SHP77 treated with DMSO at 0.1 percent for 48 hours (cell line): ENCODE data around the gene SELENOS.
"Not testable (repeated sequence)": the region's sequence is repeated elsewhere in the genome, so short reads cannot be mapped to it uniquely, and the experiment has no call there.

ENCODE experiments used
- DNase-seq: peaks from one replicate; lab custom pipeline; 2025; lab: John Stamatoyannopoulos, UW

SELENOS gene

GRCh38 chr15:101309436-101310160, 32.3 kb upstream of the SELENOS start:
- no peak for DNase-seq

DNA sequence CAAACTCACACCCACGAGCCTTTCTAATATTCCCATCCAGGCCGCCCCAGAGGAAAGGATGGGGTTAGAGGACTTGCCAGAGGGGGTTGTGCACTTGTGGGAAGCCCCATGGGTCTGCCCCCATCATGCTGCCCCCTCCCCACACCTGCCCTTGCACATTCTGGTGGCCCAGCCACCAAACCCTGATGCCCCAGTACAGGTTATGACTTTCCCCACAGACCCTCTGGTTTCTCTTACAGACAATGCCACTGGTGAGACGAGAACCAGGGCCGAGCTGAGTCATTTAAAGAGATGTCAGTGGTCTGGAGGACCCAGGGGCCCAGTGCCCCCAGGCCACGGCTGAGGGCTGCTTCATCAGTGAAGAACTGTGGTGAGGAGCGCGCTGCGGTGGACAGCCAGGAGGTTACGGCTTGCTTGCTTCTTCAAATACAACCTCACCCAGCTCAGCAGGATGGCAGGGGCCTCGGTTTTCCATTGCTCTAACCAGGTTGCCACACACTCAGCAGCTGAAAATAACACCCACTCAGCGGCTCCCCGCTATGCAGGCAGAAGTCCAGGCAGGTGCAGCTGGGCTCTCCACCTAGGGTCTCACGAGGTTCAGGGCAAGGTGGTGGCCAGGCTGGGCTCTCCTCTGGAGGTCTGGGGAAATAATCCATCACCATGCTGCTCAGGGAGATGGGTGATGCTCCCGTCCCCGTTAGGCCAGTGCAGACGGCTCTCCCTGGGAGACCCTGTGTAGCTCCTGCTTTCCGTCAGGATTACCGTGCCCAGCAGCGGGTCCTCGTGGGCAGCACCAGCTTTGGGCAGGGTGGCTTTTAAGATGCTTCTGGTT, 31.5 kb upstream of the SELENOS start:
- DNase-seq, result no peak

DNA sequence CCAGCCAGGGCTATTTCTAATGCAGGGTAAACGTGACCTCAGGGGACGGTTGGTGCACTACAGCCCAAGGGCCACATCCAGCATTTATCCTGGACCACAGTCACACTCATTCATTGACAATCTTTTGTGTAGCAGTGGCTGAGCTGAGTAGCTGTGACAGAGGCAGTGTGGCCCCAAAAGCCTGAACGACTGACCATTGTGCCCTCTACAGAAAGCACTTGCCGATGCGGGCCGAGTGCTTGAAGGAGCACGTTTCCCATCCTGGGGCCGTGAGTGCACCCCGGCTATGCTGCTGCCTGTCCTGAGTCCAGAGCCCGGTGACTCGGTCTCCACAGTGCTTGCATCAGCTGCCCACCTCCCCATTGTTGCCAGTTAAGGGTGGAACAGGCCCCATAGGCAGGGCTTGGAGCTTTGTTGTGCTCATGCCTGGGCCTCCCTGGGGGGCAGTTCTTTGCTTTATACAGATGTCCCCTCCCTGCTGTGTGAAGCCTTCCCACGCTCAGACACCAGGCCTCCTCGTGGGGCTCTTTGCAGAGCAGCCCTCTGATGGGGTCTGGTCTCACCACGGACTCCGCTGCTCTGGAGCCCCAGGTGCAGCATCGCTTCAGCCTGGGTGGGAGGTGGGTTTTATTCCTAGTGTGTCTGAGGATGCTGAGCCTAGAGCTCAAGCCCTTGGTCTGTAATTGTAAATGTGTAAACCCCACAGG, 30.8 kb upstream of the SELENOS start:
- DNase-seq, result no peak

GRCh38 chr15:101307048-101307896, 30.0 kb upstream of the SELENOS start:
- DNase-seq, result no peak

- DNase-seq, result no peak
These were observed 29.2 kb upstream of the SELENOS start for GRCh38 chr15:101306341-101307047.

- no peak for DNase-seq
These were observed 28.6 kb upstream of the SELENOS start for GRCh38 chr15:101305820-101306255.

DNA sequence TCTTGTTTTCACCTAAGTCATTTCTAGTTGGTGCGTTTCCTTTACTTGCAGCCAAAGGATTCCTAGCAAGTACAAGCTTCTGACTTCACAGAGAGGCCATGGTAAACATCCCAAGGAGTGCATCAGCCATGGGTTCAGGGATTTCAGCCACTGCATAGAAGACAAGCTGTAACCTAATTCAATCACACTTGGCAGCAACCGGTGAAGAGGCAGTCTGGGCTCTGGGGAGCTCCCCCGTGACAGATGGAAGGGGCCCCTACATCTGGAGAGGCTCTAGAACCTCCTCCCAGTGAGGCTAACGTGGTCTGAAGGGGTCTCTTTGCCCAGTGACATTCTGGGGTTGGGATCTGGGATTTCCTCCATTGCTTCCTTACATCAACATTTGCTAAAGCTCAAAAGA, 26.1 kb upstream of the SELENOS start:
- no peak for DNase-seq

DNA sequence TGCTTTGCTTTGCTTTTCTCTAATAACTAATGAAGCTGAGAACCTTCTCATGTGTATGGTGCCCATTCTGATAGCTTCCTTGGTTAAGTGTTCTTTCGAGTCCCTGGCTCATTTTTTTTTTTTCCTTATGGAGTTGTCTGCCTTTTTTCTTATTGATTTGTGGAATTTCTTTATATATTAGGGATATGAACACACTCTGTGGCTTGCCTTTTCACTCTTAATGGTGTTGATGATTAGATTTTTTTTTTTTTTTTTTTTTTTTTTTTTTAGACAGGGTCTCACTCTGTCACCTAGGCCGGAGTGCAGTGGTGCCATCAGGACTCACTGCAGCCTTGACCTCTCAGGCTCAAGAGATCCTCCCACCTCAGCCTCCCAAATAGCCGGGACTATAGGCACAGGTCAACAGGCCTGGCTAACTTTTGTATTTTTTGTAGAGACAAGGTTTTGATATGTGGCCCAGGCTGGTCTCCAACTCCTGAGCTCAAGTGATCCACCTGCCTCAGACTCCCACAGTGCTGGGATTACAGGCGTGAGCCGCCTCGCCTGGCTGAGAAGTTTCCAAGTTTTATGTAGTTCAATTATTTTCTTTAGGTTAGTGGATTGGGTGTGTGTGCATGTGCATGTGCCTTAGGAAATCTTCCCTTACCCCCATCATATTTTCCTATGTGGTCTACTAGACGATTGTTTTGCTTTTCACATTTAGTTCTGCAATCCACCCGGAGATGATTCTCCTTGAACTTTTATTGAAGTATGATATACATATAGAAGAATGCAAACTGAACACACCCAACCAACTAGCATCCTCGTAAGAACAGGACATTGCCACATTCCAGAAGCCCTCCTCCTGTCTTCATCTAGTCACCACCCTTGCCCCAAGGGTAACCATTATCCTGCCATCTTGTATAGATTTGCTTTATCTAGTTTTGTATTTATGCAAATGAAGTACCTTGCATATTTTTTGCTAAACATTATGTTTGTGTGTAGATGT, 19.4 kb upstream of the SELENOS start:
- DNase-seq, result no peak

GRCh38 chr15:101295607-101296161, 18.4 kb upstream of the SELENOS start:
- no peak for DNase-seq

DNA sequence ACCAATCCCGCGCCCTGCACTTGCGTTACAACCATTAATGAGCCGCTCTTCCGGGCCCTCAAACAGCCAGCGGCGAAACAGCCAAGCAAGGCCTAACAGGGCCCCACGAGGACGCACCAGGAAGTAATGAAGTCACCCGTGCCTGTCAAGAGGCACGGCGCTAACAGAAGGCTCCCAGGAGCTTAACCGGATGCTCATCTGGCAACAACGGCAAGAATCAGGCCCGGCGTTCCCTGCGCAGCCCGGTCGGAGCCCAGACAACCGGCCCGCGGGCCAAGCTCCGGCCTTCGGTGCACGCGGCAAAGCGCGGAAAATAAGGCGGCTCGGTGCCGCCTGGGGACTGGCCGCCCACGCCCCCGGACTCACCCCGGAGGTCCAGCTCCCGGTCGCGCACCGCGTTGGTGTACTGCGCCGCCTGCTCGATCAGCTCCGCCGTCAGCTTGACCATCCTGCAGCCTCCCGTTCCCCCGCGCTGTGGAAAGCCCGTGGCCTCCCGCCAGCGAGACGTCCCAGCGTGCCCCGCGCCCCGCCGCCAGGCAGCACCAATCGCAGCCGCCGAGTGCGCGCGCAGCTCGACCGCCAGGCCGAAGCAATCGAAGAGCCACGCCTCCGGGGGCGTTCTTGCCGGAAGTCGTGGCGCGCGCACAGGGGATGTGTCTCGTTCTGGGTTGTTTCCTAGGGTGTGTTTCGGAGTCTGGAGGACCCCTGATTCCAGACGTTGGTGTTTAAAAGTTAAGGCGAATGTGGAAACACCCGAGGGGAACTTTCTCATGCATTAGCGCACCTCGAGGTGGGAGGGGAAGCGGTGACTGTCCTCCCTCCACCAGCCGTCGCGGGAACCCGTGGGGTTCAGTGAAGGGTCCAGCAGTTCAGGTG, 17.7 kb upstream of the SELENOS start, which contains the start of gene SNRPA1:
Gene SNRPA1 (minus strand): TSS at position 518 of the 876 bp plus-strand sequence. CDS start 70 bp downstream, at position 448.
- peak; percentile 68 for DNase-seq

DNA sequence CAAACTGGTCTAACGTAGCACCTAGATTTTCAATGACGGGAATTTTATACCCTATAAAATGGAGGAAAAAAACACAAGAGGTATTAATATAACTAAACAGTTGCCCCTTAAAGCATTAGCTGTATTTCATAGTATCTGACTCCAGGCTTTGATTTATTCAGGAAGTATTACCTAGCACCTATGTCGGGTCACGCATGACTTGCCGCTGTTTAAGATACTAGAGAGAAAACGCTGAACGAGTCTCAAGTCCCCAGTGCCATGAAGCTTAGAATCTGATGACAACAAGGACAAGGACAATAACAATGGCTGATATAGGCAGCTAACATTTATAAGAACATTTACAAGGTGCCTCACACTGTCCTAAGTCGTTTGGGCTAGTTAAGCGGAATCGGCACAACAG, 15.8 kb upstream of the SELENOS start:
- DNase-seq, result no peak

- DNase-seq, result peak; percentile 2
These were observed 11.7 kb upstream of the SELENOS start for GRCh38 chr15:101288905-101289513.

- not testable (repeated sequence) for DNase-seq
These were observed 10.1 kb upstream of the SELENOS start for GRCh38 chr15:101287342-101287741.

- DNase-seq, result no peak
These were observed 9.3 kb upstream of the SELENOS start for GRCh38 chr15:101286471-101287114.

GRCh38 chr15:101283931-101284330, 6.6 kb upstream of the SELENOS start:
- DNase-seq, result no peak

DNA sequence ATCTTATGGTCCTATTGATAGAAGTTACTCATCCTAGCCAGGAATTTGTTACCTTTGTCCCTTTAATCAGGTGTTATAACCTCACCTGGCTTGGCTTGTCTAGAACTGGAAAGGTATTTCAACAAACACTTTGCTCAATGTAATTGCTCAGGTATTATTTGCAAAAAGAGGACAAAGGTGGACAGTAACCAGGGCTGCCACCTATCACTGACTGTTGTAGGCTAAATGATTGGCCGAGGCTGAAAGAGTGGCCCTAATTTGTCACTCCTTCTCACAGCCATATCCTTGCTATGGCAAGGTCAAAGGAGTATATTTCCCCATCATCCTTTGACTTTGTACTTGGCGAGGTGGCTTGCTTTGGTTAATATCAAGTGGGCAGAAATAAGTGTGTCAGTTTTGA, 2.7 kb upstream of the SELENOS start:
- no peak for DNase-seq

DNA sequence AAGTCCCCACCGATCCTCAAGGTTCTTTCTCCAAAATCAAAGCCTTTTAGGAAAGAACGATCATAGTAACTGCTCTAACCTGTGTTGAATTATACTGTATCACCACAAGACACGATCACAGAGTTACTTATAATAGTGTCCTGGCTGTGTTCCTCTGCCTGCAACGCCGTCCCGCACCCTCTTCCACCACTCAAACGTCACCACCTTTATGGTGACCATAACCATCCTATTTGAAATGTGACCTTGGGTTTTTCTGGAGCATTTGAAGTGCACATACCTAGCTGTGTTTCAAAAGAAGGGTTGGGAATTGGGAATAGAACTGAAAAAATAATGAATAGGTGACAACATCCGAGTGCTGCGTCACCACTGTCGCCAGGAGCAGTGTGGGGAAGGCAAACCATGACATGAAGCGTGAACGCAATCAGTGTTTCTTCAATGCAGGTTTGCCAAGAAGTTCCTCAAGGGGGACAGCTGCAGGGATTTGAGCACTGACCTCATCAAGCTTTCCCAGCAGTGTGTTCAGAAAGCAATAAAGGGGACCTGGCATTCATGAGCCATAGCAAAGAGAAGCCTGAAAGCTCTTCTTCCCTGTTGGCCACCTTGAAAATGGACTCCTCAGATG, 769 bp upstream of the SELENOS start:
- DNase-seq, result peak; percentile 15
